CD4-positive, alpha-beta T cell treated with Interleukin-1 beta for 1 hour (primary cell): ENCODE measurements around the gene METTL9.
"Not testable (repeated sequence)": the region's sequence is repeated elsewhere in the genome, so short reads cannot be mapped to it uniquely, and the experiment has no call there.

ENCODE experiments used
- DNase-seq, 2 donors: peaks; one replicate each; pipeline ENCODE4 v3.0.0-alpha.2; 2020 to 2022

The METTL9 gene

GRCh38 chr16:21576323-21576722, 23.1 kb upstream of the METTL9 start:
- DNase-seq: not testable (repeated sequence)

- not testable (repeated sequence) for DNase-seq
Measured at GRCh38 chr16:21577487-21577886, 21.9 kb upstream of the METTL9 start.

GRCh38 chr16:21578311-21578710, 21.1 kb upstream of the METTL9 start:
- DNase-seq: not testable (repeated sequence)

GRCh38 chr16:21580131-21580530, 19.2 kb upstream of the METTL9 start:
- not testable (repeated sequence) for DNase-seq

- DNase-seq: no peak
Measured at GRCh38 chr16:21580807-21581206, 18.6 kb upstream of the METTL9 start.

GRCh38 chr16:21584817-21585216, 14.6 kb upstream of the METTL9 start:
- no peak for DNase-seq

- DNase-seq: not testable (repeated sequence)
Measured at GRCh38 chr16:21588593-21588992, 10.8 kb upstream of the METTL9 start.

- DNase-seq: no peak
Measured at GRCh38 chr16:21589551-21589950, 9.8 kb upstream of the METTL9 start.

GRCh38 chr16:21590287-21590686, 9.1 kb upstream of the METTL9 start:
- DNase-seq: no peak

- DNase-seq: no peak
Measured at GRCh38 chr16:21590796-21591195, 8.6 kb upstream of the METTL9 start.

GRCh38 chr16:21592191-21592590, 7.2 kb upstream of the METTL9 start:
- DNase-seq: no peak

GRCh38 chr16:21593530-21594289, 5.7 kb upstream of the METTL9 start:
- DNase-seq: no peak

GRCh38 chr16:21597561-21598030, 1.8 kb upstream of the METTL9 start:
- DNase-seq: no peak

GRCh38 chr16:21598206-21598605, 1.2 kb upstream of the METTL9 start:
- no peak for DNase-seq

GRCh38 chr16:21598701-21599121, 666 bp upstream of the METTL9 start:
- no peak for DNase-seq

- DNase-seq: peak; percentile 10 to 26
Measured at GRCh38 chr16:21600031-21600773, 825 bp downstream of the METTL9 start.

- DNase-seq: no peak
Measured at GRCh38 chr16:21602785-21603184, 3.4 kb downstream of the METTL9 start.

- no peak for DNase-seq
Measured at GRCh38 chr16:21603928-21604327, 4.6 kb downstream of the METTL9 start.

GRCh38 chr16:21605848-21606247, 6.5 kb downstream of the METTL9 start:
- not testable (repeated sequence) for DNase-seq

GRCh38 chr16:21608639-21609328, 9.4 kb downstream of the METTL9 start:
- peak; percentile 21 to 24 for DNase-seq

GRCh38 chr16:21610006-21610544, 10.7 kb downstream of the METTL9 start:
- no peak for DNase-seq

- no peak for DNase-seq
Measured at GRCh38 chr16:21610766-21611165, 11.4 kb downstream of the METTL9 start.

- DNase-seq: no peak
Measured at GRCh38 chr16:21611198-21611555, 11.8 kb downstream of the METTL9 start.
